Myocyte (in vitro differentiated cells): ENCODE results near the gene BMPR1B. TPM values are rescaled to one million over a fixed set of nuclear protein-coding genes. Genes with fewer than 3 reads are reported as not detected.

ENCODE experiments used
- DNase-seq: peaks from one replicate; pipeline ENCODE4 v3.0.0-alpha.2; 2012; ENCODE audit warnings: low read depth
- total RNA-seq: library from RNA; depleted of rRNA; stranded (reverse); fragments of >200 nt; gene quantifications from 2 replicates; pipeline ENCODE4 v1.2.3, GENCODE V29; 2014

The BMPR1B gene
- total RNA-seq, 1 donor from 2014 or later, result 9.8 TPM

DNA sequence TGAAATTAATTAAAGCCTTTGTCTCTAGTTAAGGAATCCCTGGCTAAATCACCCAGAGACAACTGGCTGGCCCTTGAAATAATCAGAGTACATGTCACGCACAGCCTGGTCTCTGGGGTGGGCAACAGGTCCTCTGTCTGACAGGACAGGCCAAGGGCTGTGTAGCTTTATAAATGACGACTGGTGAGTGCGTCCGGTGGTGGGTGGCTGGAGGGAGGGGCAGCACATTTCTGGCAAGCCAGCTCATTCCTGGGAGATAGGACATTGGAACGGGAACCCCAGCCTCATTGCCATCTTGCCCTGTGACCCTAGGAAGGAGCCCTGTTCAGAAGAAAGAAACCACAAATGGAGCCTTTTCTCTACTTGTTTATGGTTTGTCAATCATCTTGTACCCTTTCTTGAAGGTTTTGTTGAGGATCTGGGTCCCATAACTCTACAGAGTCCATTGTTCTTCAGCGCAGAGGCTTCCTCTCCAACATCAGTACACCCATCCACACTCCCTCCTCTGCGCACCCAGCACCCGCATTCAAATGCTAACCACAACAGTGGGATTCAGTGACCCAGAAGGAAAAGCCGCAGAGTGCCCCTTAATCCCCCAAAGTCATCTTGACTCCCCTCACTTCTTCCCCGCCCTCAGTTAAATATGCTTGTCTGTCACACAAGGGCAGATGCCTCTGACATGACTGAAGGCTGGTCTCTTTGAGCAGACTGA lies 422.9 kb downstream of the BMPR1B start:
- DNase-seq, result no peak

DNA sequence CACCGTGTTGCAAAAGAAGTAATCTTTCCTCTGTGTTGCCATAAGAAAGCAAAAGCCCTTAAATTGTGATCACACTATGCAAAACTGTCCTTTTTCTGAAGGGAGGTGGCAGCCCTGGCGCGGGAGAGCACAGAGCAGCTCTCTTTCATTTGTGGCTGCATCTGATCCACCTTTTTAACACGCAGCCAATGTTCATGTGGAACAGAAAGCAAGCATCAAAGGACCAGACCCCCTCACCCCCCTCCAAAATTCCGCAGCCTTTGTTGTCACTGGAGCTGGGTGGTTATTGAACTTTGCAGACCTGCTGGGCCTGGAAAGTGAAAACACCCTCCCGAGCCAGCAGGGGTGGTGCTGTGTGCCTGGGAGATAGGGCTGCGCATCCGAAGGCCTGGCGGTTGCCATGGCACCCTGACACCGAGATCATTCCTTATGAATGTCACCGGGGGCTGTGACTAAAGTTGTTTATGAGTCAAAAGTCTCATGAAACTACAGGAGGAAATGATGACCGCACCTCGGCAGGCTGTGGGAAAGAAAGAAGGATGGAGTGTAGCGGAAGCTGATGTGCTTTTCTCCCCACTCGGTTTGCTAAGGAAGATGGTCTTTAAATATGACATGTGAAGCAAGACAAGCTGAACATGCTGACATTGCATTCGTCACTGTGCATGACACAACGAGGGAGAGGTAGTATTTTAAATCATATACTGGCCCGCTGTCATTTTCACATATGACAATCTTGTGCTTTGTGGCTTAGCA lies 423.7 kb downstream of the BMPR1B start:
- DNase-seq, result no peak

GRCh38 chr4:95181996-95182306 lies 424.2 kb downstream of the BMPR1B start:
- DNase-seq, result no peak

DNA sequence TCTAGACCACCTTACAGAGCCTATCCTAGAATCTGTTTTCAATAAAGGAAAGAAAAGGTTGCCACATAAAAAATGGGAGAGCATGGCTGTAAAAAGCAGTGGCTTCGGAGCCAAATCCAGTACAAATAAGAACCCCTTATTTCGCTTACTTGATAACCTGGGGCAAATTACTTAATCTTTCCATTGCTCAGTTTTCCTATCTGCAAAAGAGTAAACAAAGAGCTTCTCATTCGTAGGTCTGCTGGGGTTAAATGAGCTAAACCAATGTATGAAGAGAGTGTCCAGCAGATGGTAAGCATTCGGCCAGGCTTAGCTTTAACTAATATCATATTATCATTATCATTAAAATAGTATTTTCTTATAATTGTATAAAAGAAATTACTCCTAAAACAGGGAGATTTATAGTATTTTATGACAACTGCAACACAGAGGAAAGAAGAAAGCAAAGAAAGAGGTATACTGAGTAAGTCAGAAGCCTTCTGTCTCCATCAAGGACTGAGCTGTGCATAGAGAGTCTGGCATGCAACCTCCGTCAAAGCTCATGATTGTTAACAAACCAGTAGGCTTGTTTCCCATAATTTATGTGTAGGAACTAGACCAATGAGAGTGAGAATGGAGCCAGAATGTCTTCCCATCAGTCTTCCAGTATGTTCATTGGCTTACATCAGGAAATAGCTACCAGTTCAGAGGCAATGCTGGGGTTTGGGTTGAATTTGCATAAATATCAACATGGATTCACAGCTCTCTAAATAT lies 426.1 kb downstream of the BMPR1B start:
- DNase-seq, result no peak

DNA sequence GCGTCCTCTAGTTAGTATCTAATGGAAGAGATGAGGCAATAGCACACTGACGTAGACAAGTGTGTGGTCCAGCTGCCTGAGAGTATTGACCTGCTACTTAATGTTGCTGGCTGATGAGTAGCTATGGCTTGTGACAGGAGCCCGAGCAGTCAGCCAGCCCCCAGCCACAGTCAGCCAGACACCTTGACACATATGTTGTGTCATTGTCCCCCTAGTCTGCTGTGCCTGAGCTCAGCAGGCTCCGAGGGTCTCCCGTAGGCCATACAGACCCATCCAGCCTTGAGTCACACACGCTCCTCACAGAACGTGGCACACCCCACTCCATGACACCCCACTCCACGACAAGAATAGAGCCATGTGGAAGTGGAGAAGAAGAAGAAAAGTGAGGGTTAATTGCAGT lies 428.9 kb downstream of the BMPR1B start:
- DNase-seq, result no peak

- DNase-seq, result no peak
These were observed 431.1 kb downstream of the BMPR1B start for GRCh38 chr4:95188701-95189370.

GRCh38 chr4:95190751-95191436 lies 433.1 kb downstream of the BMPR1B start:
- DNase-seq, result peak; percentile 23

- DNase-seq, result no peak
These were observed 433.8 kb downstream of the BMPR1B start for GRCh38 chr4:95191537-95191936.

DNA sequence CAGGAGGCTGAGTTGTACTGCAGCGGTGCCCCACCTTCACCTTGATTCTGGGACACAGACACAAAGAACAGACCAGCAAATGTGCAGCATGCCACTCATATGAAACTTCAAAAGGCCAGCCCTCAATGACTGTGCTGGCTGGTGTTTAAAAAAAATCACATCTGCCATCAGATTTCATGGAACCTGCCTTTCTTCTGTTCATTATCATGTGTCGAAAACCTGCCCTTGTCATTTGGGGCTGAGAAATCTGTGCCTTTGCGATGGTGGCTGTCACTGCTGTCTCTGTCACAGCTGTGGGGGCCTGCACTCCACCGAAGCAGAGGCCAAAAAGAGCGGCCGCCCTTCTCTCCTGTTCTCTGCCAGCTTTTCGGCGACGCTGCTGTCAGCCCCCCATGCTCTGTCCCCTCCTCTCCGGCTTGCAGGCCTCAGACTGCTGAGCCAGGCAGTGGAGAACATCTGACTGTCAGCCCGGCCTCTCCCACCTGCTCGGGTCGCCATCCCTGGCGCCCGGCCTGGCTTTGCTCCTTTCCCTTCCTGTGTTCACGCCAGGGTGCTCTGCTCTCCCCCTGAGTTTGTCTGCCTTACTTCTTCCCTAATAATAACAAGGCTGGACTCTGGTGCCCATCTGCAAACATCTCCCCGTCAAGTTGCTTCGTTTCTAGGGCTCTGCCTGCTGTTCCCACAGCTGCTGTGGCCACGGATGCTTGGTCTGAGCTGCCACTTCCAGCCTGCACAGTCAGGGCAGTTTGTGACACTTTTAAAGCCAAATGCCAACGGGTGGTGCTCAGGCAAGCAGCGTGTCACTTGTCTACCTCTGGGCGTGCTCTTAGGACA lies 435.9 kb downstream of the BMPR1B start:
- DNase-seq, result peak; percentile 48

- DNase-seq, result no peak
These were observed 439.6 kb downstream of the BMPR1B start for GRCh38 chr4:95197353-95197752.

DNA sequence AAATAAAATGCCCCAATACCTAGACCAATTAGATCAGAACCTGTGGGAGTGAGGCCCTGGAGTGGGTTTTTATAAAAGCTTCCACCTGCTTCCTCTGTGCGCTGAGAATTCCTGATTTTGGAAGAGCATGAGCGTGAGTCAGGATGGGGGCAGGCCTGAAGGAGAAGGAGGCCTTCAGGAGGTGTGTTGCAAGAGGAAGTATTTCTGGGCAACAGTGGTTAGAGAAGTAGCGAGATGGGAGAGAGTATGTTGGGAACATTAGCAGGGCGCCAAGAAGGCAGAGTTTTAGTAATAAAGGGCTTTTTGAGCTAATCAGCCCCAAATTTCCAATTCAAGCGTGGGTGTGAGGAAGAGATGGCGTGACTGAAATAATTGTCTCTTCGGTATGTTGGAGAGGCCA lies 441.2 kb downstream of the BMPR1B start:
- DNase-seq, result no peak

DNA sequence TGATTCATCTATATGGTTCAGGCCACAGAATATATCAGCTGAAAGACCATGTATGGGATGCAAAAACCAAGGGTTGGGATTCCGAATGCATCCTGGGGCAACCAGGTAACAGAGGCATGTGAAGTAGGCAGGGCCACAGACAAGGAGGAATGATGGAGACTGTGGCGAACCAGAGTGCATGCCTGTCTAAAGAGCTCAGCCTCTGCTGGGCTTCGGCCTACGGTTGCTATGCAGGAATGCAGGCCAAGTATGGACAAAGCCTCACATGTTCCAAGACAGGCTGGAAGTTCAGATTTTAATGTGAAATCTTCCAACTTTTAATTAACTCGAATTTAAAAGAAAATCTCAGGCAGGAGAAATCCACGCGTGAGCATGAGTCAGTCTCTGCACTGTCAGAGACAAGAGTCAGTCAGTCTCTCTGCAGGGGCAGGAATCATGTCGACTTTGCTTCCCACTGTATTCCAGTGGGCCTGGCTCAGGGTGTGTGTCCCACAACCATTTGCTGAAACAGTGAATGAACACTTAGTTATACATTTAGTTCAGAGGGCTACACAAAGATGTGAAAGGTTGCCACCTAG lies 446.6 kb downstream of the BMPR1B start:
- DNase-seq, result no peak

GRCh38 chr4:95204873-95205272 lies 447.1 kb downstream of the BMPR1B start:
- no peak for DNase-seq
